CD14-positive monocyte (primary cell): ENCODE data around the gene LYPD6. TPM values are rescaled to one million over a fixed set of nuclear protein-coding genes. Genes with fewer than 3 reads are reported as not detected.
A peak's percentile ranks its signal among the peaks of the same experiment; 100 is the strongest.

Experiments
- DNase-seq, 3 donors: peaks; one replicate each; pipeline ENCODE4 v3.0.0-alpha.2; 2011 to 2022
- H2AFZ ChIP-seq: 2 replicates; pipeline ENCODE4 v1.6.0; 2012; ENCODE audit warnings: mild to moderate bottlenecking, low read depth, low read length, inconsistent platforms; ENCODE audit not compliant: insufficient read depth, poor library complexity, severe bottlenecking
- H3K27ac ChIP-seq, 2 donors: 1 replicate in 1 of 2; 2 replicates in 1 of 2; pipeline ENCODE4 v1.5.1; 2012 to 2013; ENCODE audit warnings: low read length in 2 of 2, control low read depth in 1 of 2, inconsistent platforms in 1 of 2, low read depth in 1 of 2, mild to moderate bottlenecking in 1 of 2
- H3K27me3 ChIP-seq, 2 donors: one replicate each; pipeline versions ENCODE4 v1.6.0 to v1.6.1; 2011 to 2013; ENCODE audit warnings: low read length in 2 of 2; ENCODE audit not compliant: control insufficient read depth in 2 of 2, insufficient read depth in 2 of 2
- H3K36me3 ChIP-seq, 2 donors: replicated peaks in 1 of 2; 1 replicate in 1 of 2; 2 replicates in 1 of 2; pipeline versions ENCODE4 v1.5.1 to v1.6.1; 2012 to 2013; ENCODE audit warnings: low read length in 2 of 2, control low read depth in 1 of 2, inconsistent platforms in 1 of 2, mild to moderate bottlenecking in 1 of 2; ENCODE audit not compliant: insufficient read depth in 2 of 2, control insufficient read depth in 1 of 2
- H3K4me1 ChIP-seq, 2 donors: 1 replicate in 1 of 2; 2 replicates in 1 of 2; pipeline versions ENCODE4 v1.5.1 to v1.6.1; 2012 to 2013; ENCODE audit warnings: low read length in 2 of 2, control low read depth in 1 of 2, inconsistent platforms in 1 of 2, mild to moderate bottlenecking in 1 of 2, moderate library complexity in 1 of 2; ENCODE audit not compliant: insufficient read depth in 2 of 2, control insufficient read depth in 1 of 2
- H3K4me2 ChIP-seq: replicated peaks from 2 replicates; pipeline ENCODE3; 2012; ENCODE audit warnings: low read length, moderate library complexity, mild to moderate bottlenecking; ENCODE audit not compliant: poor library complexity, severe bottlenecking; ENCODE audit errors: extremely low read depth
- H3K4me3 ChIP-seq, 3 experiments: fragments of 200-600 bp in 1 of 3; sonication (generic) in 1 of 3; replicated peaks in 1 of 3; 1 replicate in 2 of 3; 2 replicates in 1 of 3; pipeline ENCODE4 v1.5.1; 2011 to 2013; ENCODE audit warnings: low read length in 3 of 3, mild to moderate bottlenecking in 3 of 3, control low read depth in 2 of 3, low read depth in 2 of 3, inconsistent platforms in 1 of 3, moderate library complexity in 1 of 3
- H3K79me2 ChIP-seq: 2 replicates; pipeline ENCODE4 v1.6.0; 2012; ENCODE audit warnings: mild to moderate bottlenecking, control low read depth, inconsistent platforms, low read length, moderate library complexity; ENCODE audit not compliant: insufficient read depth
- H3K9ac ChIP-seq: 2 replicates; pipeline ENCODE4 v1.6.0; 2017; ENCODE audit warnings: low read length, mild to moderate bottlenecking; ENCODE audit not compliant: insufficient read depth, poor library complexity, severe bottlenecking
- H3K9me3 ChIP-seq, 2 donors: replicated peaks in 1 of 2; 1 replicate in 1 of 2; 2 replicates in 1 of 2; pipeline versions ENCODE4 v1.5.1 to v1.6.1; 2012 to 2013; ENCODE audit warnings: low read length in 2 of 2, control low read depth in 1 of 2; ENCODE audit not compliant: control insufficient read depth in 1 of 2, insufficient read depth in 1 of 2
- H4K20me1 ChIP-seq: 2 replicates; pipeline ENCODE4 v1.6.0; 2012; ENCODE audit warnings: mild to moderate bottlenecking, low read length, control low read depth, moderate library complexity; ENCODE audit not compliant: insufficient read depth
- H3K27ac Mint-ChIP-seq, 7 donors: one replicate each; pipeline ENCODE4 v1.8.0; 2020; ENCODE audit warnings: mild to moderate bottlenecking in 7 of 7, mixed read lengths in 7 of 7, moderate library complexity in 6 of 7, inconsistent platforms in 2 of 7
- H3K27me3 Mint-ChIP-seq, 3 donors: one replicate each; pipeline ENCODE4 v1.8.0; 2021 to 2022; ENCODE audit warnings: low read depth in 3 of 3, mild to moderate bottlenecking in 3 of 3, mixed read lengths in 3 of 3, moderate library complexity in 3 of 3, inconsistent platforms in 1 of 3
- H3K36me3 Mint-ChIP-seq, 2 donors: one replicate each; pipeline ENCODE4 v1.8.0; 2020; ENCODE audit warnings: mixed read lengths in 2 of 2, inconsistent platforms in 1 of 2, mild to moderate bottlenecking in 1 of 2
- H3K4me1 Mint-ChIP-seq: one replicate; pipeline ENCODE4 v1.8.0; 2020; ENCODE audit warnings: mild to moderate bottlenecking, mixed read lengths
- H3K4me3 Mint-ChIP-seq, 2 donors: one replicate each; pipeline ENCODE4 v1.8.0; 2020; ENCODE audit warnings: mild to moderate bottlenecking in 2 of 2, mixed read lengths in 2 of 2, moderate library complexity in 1 of 2
- H3K9me3 Mint-ChIP-seq, 7 donors: one replicate each; pipeline ENCODE4 v1.8.0; 2020 to 2022; ENCODE audit warnings: mixed read lengths in 7 of 7, mild to moderate bottlenecking in 6 of 7, moderate library complexity in 6 of 7, inconsistent platforms in 2 of 7
- CTCF ChIP-seq: fragments of 200-600 bp; IDR thresholded peaks from one replicate; pipeline ENCODE4 v1.8.0; 2022; ENCODE audit warnings: antibody characterized with exemption, mild to moderate bottlenecking
- whole genome bisulfite sequencing: methylation state at CpG from one replicate; pipeline ENCODE4 v1.1.5; 2013; ENCODE audit warnings: missing lambda C conversion rate; ENCODE audit not compliant: insufficient coverage; 5-methylcytosine and 5-hydroxymethylcytosine counted together
- intact Hi-C, 2 donors: fragments of 100-400 bp; cut with micrococcal nuclease; formaldehyde crosslinking; loops; one replicate each; pipeline versions ENCODE4 v1.15.0 to v1.15.1; 2023
- polyA plus RNA-seq, 3 donors: library from polyadenylated mRNA; depleted of rRNA in 1 of 3; unstranded in 2 of 3; stranded (reverse) in 1 of 3; fragments of 300-500 nt in 2 of 3; fragments of >200 nt in 1 of 3; fragmentation: Illumina TruSeq in 2 of 3; gene quantifications; 1 replicate in 2 of 3; 2 replicates in 1 of 3; pipeline ENCODE4 v1.2.3, GENCODE V29; 2012 to 2021

LYPD6 gene
- polyA plus RNA-seq, 3 donors: not detected

- intact Hi-C loops: no loop called here
- DNase-seq: no peak
- H3K27ac Mint-ChIP-seq: peak overlapping the region in 1 of 7 donors; percentile 75
- peaks cover 0 to 3% (median 2%) of the 10 kb centered on the region in 3 donors for H3K27me3 Mint-ChIP-seq
- Histone ChIP-seq H3K9ac (no peak overlapping the region), H4K20me1 (no peaks in the 10 kb centered on the region), H3K9me3 (no peaks in the 10 kb centered on the region), H3K36me3 (no peaks in the 10 kb centered on the region), H3K27ac (no peak overlapping the region), H3K79me2 (no peaks in the 10 kb centered on the region), H3K4me2 (no peak overlapping the region), H3K4me3 (no peak overlapping the region), H3K27me3 (no peaks in the 10 kb centered on the region), H3K4me1 (no peaks in the 10 kb centered on the region), H2AFZ (no peak overlapping the region)
- H3K9me3 Mint-ChIP-seq: peaks cover 0 to 2% (median 0%) of the 10 kb centered on the region in 7 donors
- 100% methylated on average over 1 of the region's 3 CpGs for WGBS
- H3K36me3 Mint-ChIP-seq: no peaks in the 10 kb centered on the region
- TF ChIP-seq CTCF: no peak
- H3K4me3 Mint-ChIP-seq: no peak overlapping the region
- H3K4me1 Mint-ChIP-seq: no peaks in the 10 kb centered on the region
Observed at GRCh38 chr2:149486664-149487063, 156.3 kb downstream of the LYPD6 start.

DNA sequence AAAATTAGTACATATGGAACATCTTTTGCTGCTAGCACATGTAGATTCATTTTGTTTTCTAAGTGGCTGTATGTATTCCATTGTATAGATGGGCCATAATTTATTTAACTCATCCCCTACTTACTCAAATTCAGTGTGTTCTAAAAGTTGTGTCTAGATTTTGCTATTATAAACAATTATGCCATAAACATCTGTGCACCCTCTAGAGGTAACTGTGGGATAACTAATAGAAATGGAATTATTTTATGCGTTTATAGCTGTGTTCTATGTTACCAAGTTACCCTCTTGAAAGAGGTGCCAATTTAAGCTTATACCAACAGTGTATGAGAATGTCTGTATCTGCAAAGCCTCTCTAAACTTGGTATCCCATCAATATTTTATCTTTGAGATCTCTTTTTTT lies 156.8 kb downstream of the LYPD6 start:
- H3K36me3 ChIP-seq: no peaks in the 10 kb centered on the region
- no peak overlapping the region for H3K9ac ChIP-seq
- no peak overlapping the region for H3K4me2 ChIP-seq
- H4K20me1 ChIP-seq: no peaks in the 10 kb centered on the region
- no peak overlapping the region for H3K27ac Mint-ChIP-seq
- TF ChIP-seq CTCF: no peak
- H3K4me3 Mint-ChIP-seq: no peak overlapping the region
- H3K4me1 ChIP-seq: no peaks in the 10 kb centered on the region
- DNase-seq: no peak
- H3K36me3 Mint-ChIP-seq: no peaks in the 10 kb centered on the region
- no peak overlapping the region for H3K27ac ChIP-seq
- WGBS: no CpG with 5 or more reads among the region's 1 CpG
- H3K4me1 Mint-ChIP-seq: no peaks in the 10 kb centered on the region
- no peak overlapping the region for H2AFZ ChIP-seq
- no peak overlapping the region for H3K4me3 ChIP-seq
- H3K27me3 Mint-ChIP-seq: peaks cover 1 to 3% (median 2%) of the 10 kb centered on the region in 3 donors
- H3K27me3 ChIP-seq: no peaks in the 10 kb centered on the region
- no peaks in the 10 kb centered on the region for H3K79me2 ChIP-seq
- H3K9me3 Mint-ChIP-seq: peaks cover 0 to 2% (median 0%) of the 10 kb centered on the region in 7 donors
- no peaks in the 10 kb centered on the region for H3K9me3 ChIP-seq
- intact Hi-C loops: no loop called here
